Brain microvascular endothelial cell (primary cell): Measurements from ENCODE around the gene SSTR3.

Experiments
- DNase-seq: peaks from one replicate; pipeline ENCODE4 v3.0.0-alpha.2; 2020
- H3K27ac ChIP-seq: fragments of 250-450 bp; sonication (Bioruptor Pico); 2 replicates; pipeline ENCODE4 v1.5.1; 2020; ENCODE audit warnings: mild to moderate bottlenecking, moderate library complexity
- H3K27me3 ChIP-seq: fragments of 250-450 bp; sonication (Bioruptor Pico); replicated peaks from 2 replicates; pipeline ENCODE4 v1.5.1; 2020; ENCODE audit warnings: mild to moderate bottlenecking
- H3K36me3 ChIP-seq: fragments of 250-450 bp; sonication (Bioruptor Pico); replicated peaks from 2 replicates; pipeline ENCODE4 v1.5.1; 2020; ENCODE audit warnings: mild to moderate bottlenecking
- H3K4me3 ChIP-seq: 2 replicates; pipeline ENCODE4 v1.5.1; 2011; ENCODE audit warnings: low read depth, mild to moderate bottlenecking, control low read depth, low read length, moderate library complexity
- in situ Hi-C: cut with HindIII; loops from 2 replicates; pipeline ENCODE4 v1.10.0; 2017; ENCODE audit warnings: low sequenced_read_pairs, low pct_ligation_motif_present
- TF ChIP-seq, protein P1 (sequence below): IDR thresholded peaks from 2 replicates; pipeline ENCODE4 v1.5.1; 2011; ENCODE audit warnings: low read depth, mild to moderate bottlenecking, moderate library complexity, low read length, control low read depth, inconsistent platforms; ENCODE audit errors: missing control alignments

Gene SSTR3

DNA sequence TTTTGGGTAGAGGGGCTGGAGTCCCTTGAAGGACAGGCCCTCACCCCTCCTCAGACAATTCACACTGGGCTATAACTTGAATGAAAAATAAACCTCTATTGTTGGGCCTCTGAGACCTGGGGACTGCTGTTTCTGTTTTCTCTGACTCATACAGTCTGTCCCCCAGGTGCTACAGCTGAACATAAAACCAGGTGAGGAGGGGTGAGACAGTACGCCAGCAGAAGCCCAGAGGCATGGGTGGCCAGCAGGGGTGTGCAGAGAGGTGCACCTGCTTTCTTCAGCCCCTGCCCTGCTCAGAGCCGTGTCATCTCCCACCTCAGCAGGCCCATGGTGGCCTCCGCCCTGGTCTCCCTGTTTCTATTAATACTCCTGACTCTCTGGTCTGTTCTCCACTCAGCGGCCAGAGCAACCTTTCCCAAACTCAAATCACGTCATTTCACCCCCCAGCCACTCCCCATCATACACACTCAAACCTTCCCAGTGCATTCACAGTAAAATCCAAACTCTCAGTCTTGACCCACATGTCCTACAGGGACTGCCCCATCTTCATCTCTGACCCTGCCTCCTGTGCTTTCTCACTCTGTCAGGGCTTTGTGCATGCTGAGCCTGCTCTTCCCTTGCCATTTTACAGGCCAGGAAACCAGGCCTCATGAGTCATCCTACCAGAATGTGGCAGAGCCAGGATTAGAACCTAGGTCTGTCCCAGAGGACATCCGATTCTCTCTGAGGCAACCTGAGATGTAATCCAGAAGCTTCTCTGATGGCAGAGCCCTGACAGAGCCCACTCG is 57.2 kb downstream of the SSTR3 start:
- TF ChIP-seq, protein P1, sequence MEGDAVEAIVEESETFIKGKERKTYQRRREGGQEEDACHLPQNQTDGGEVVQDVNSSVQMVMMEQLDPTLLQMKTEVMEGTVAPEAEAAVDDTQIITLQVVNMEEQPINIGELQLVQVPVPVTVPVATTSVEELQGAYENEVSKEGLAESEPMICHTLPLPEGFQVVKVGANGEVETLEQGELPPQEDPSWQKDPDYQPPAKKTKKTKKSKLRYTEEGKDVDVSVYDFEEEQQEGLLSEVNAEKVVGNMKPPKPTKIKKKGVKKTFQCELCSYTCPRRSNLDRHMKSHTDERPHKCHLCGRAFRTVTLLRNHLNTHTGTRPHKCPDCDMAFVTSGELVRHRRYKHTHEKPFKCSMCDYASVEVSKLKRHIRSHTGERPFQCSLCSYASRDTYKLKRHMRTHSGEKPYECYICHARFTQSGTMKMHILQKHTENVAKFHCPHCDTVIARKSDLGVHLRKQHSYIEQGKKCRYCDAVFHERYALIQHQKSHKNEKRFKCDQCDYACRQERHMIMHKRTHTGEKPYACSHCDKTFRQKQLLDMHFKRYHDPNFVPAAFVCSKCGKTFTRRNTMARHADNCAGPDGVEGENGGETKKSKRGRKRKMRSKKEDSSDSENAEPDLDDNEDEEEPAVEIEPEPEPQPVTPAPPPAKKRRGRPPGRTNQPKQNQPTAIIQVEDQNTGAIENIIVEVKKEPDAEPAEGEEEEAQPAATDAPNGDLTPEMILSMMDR, result no peak
- H3K4me3 ChIP-seq, result no peak overlapping the region
- no peaks in the 10 kb centered on the region for H3K36me3 ChIP-seq
- in situ Hi-C loops, result no loop called here
- no peak for DNase-seq
- no peaks in the 10 kb centered on the region for H3K27me3 ChIP-seq
- no peak overlapping the region for H3K27ac ChIP-seq
